ENCODE results near the gene KLHL21. TPM values are rescaled to one million over a fixed set of nuclear protein-coding genes. Genes with fewer than 3 reads are reported as not detected.
"Not testable (repeated sequence)": the region's sequence is repeated elsewhere in the genome, so short reads cannot be mapped to it uniquely, and the experiment has no call there.

Gene KLHL21
- total RNA-seq, 1 experiment from 2014 or later, result 21.6 TPM

DNA sequence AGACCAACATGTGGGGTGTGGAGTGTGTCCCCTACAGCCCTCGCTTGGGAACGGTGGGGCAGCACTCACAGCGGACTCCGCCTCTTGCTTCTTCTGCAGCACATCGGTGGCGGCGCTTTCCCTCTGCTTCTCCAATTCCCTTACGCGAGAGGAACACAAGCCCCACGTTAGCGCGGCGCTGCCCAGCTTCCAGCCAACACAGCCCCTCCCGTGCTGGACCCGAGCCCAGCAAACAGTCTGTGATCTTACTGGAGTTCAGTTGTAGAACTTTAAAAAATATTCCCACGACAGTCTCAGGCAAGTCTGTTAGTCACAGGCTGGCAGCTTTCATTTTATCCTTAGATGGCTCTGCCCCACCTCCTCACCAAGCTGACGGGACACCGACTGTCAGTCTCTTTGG lies 35.6 kb upstream of the KLHL21 start:
- Mint-ChIP-seq H3K27ac (ENCODE audit: unreplicated experiment) (no peak overlapping the region), H3K9me3 (ENCODE audit: unreplicated experiment) (no peaks in the 10 kb centered on the region), H3K27me3 (ENCODE audit: insufficient read depth, unreplicated experiment) (no peaks in the 10 kb centered on the region), H3K36me3 (ENCODE audit: insufficient read depth, unreplicated experiment) (peaks cover 38% of the 10 kb centered on the region), H3K4me1 (ENCODE audit: low read depth, unreplicated experiment) (no peaks in the 10 kb centered on the region), H3K4me3 (ENCODE audit: unreplicated experiment) (no peak overlapping the region)
- intact Hi-C loops (cut with micrococcal nuclease; ENCODE audit: unreplicated experiment), result no loop called here
- H3K4me3 ChIP-seq (ENCODE audit: low read depth, low read length), result no peak overlapping the region
- BruUV-seq (replicated peaks), result no TSS peak
- no peaks in the 10 kb centered on the region for H3K27me3 ChIP-seq (replicated peaks; ENCODE audit: control insufficient read depth, insufficient read depth, low read length)
- DNase-seq, result no peak
- ChIA-PET POLR2A (no interaction called here), CTCF (no interaction called here)
- no peaks in the 10 kb centered on the region for H3K9me3 ChIP-seq
- TF ChIP-seq, protein P1, sequence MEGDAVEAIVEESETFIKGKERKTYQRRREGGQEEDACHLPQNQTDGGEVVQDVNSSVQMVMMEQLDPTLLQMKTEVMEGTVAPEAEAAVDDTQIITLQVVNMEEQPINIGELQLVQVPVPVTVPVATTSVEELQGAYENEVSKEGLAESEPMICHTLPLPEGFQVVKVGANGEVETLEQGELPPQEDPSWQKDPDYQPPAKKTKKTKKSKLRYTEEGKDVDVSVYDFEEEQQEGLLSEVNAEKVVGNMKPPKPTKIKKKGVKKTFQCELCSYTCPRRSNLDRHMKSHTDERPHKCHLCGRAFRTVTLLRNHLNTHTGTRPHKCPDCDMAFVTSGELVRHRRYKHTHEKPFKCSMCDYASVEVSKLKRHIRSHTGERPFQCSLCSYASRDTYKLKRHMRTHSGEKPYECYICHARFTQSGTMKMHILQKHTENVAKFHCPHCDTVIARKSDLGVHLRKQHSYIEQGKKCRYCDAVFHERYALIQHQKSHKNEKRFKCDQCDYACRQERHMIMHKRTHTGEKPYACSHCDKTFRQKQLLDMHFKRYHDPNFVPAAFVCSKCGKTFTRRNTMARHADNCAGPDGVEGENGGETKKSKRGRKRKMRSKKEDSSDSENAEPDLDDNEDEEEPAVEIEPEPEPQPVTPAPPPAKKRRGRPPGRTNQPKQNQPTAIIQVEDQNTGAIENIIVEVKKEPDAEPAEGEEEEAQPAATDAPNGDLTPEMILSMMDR (IDR thresholded peaks at IDR 0.05; ENCODE audit: insufficient read depth in 1 of 2, low read depth in 1 of 2, low read length in 1 of 2, severe bottlenecking in 1 of 2, unreplicated experiment in 1 of 2), result no peak
- H3K36me3 ChIP-seq (ENCODE audit: control insufficient read depth, insufficient read depth, low read length), result no peaks in the 10 kb centered on the region; the same call in 1 of the 2 replicates
- H3K4me1 ChIP-seq, result no peaks in the 10 kb centered on the region

DNA sequence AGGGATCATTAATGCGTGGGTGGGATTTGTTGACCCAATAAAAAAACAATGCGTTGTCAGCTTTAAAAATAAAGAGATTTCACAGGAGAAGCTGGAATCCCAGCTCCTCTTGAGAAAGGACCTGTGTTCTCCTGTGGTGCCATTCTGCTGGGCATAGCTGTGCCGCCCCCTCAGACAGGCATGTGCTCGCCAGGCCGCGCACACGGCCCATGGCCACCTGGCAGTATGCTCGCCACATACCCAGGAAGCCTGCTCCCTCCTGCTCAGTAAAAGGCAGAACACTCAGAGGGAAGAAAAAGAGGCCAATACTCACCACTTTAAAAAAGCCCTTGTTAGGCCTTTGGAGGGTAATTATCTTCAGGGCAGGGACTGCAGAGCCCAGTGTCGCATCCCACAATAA lies 35.1 kb upstream of the KLHL21 start:
- no TSS peak for BruUV-seq (replicated peaks)
- Histone ChIP-seq H3K9me3 (no peaks in the 10 kb centered on the region), H3K27me3 (replicated peaks; ENCODE audit: control insufficient read depth, insufficient read depth, low read length) (no peaks in the 10 kb centered on the region), H3K4me3 (ENCODE audit: low read depth, low read length) (no peak overlapping the region), H3K4me1 (no peaks in the 10 kb centered on the region), H3K36me3 (ENCODE audit: control insufficient read depth, insufficient read depth, low read length) (no peaks in the 10 kb centered on the region; the same call in none of the 2 replicates)
- H3K4me1 Mint-ChIP-seq (ENCODE audit: low read depth, unreplicated experiment), result no peaks in the 10 kb centered on the region
- POLR2A ChIA-PET, result no interaction called here
- H3K4me3 Mint-ChIP-seq (ENCODE audit: unreplicated experiment), result no peak overlapping the region
- intact Hi-C loops (cut with micrococcal nuclease; ENCODE audit: unreplicated experiment), result no loop called here
- no peak for DNase-seq
- H3K9me3 Mint-ChIP-seq (ENCODE audit: unreplicated experiment), result no peaks in the 10 kb centered on the region
- CTCF ChIA-PET, result interaction anchor here (1.0 kb wide), 1 partner anchor 9 kb away, joined by 5 read pairs; no protein-coding TSS in a partner anchor
- TF ChIP-seq, protein P1 (IDR thresholded peaks at IDR 0.05; ENCODE audit: insufficient read depth in 1 of 2, low read depth in 1 of 2, low read length in 1 of 2, severe bottlenecking in 1 of 2, unreplicated experiment in 1 of 2), result no peak
- no peak overlapping the region for H3K27ac Mint-ChIP-seq (ENCODE audit: unreplicated experiment)
- no peaks in the 10 kb centered on the region for H3K27me3 Mint-ChIP-seq (ENCODE audit: insufficient read depth, unreplicated experiment)
- peaks cover 34% of the 10 kb centered on the region for H3K36me3 Mint-ChIP-seq (ENCODE audit: insufficient read depth, unreplicated experiment)

- peaks cover 30% of the 10 kb centered on the region for H3K36me3 Mint-ChIP-seq (ENCODE audit: insufficient read depth, unreplicated experiment)
These were observed 34.1 kb upstream of the KLHL21 start for GRCh38 chr1:6636778-6637177.

More at GRCh38 chr1:6636778-6637177, 34.1 kb upstream of the KLHL21 start:
- H3K9me3 Mint-ChIP-seq (ENCODE audit: unreplicated experiment); BruUV-seq (replicated peaks); H3K36me3 ChIP-seq (ENCODE audit: control insufficient read depth, insufficient read depth, low read length); intact Hi-C loops (cut with micrococcal nuclease; ENCODE audit: unreplicated experiment); H3K27me3 Mint-ChIP-seq (ENCODE audit: insufficient read depth, unreplicated experiment); H3K4me1 ChIP-seq; H3K4me3 Mint-ChIP-seq (ENCODE audit: unreplicated experiment); H3K4me1 Mint-ChIP-seq (ENCODE audit: low read depth, unreplicated experiment); H3K27ac Mint-ChIP-seq (ENCODE audit: unreplicated experiment); H3K4me3 ChIP-seq (ENCODE audit: low read depth, low read length); H3K27me3 ChIP-seq (replicated peaks; ENCODE audit: control insufficient read depth, insufficient read depth, low read length); H3K9me3 ChIP-seq; POLR2A ChIA-PET; DNase-seq: not testable (repeated sequence)
- CTCF ChIA-PET, result interaction anchor here (1.0 kb wide), 1 partner anchor 10 kb away, joined by 5 read pairs; no protein-coding TSS in a partner anchor

All from Caco-2 (cell line).